ENCODE data around the gene PRKCE.

GRCh38 chr2:45859682-45860081, 208.2 kb downstream of the PRKCE start:
- TF ChIP-seq EZH2 (IDR thresholded peaks at IDR 0.05; ENCODE audit: borderline replicate concordance, insufficient read depth, low read depth, low read length, poor library complexity, severe bottlenecking), result no peak
- no peak for TF ChIP-seq CTCF (IDR thresholded peaks at IDR 0.05)
